Measurements from ENCODE around the gene PRMT1.

- TF ChIP-seq, protein P1, sequence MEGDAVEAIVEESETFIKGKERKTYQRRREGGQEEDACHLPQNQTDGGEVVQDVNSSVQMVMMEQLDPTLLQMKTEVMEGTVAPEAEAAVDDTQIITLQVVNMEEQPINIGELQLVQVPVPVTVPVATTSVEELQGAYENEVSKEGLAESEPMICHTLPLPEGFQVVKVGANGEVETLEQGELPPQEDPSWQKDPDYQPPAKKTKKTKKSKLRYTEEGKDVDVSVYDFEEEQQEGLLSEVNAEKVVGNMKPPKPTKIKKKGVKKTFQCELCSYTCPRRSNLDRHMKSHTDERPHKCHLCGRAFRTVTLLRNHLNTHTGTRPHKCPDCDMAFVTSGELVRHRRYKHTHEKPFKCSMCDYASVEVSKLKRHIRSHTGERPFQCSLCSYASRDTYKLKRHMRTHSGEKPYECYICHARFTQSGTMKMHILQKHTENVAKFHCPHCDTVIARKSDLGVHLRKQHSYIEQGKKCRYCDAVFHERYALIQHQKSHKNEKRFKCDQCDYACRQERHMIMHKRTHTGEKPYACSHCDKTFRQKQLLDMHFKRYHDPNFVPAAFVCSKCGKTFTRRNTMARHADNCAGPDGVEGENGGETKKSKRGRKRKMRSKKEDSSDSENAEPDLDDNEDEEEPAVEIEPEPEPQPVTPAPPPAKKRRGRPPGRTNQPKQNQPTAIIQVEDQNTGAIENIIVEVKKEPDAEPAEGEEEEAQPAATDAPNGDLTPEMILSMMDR (IDR thresholded peaks at IDR 0.05; ENCODE audit: low read depth, low read length): no peak
- no peak for TF ChIP-seq MYC (IDR thresholded peaks at IDR 0.05; ENCODE audit: low read depth, low read length)
Observed at GRCh38 chr19:49727217-49728030, 50.4 kb downstream of the PRMT1 start.
